GM13977 (cell line): ENCODE measurements around the gene IER3IP1.

ENCODE experiments used
- DNase-seq: peaks from one replicate; pipeline ENCODE4 v3.0.0; 2012; ENCODE audit warnings: low spot score
- in situ Hi-C: fragments of 300-500 bp; cut with MboI; formaldehyde crosslinking; loops from one replicate; pipeline ENCODE4 v1.12.0; 2022; ENCODE audit warnings: low sequenced_read_pairs, low pct_unique_long_range_greater_than_20kb, mixed read lengths, inconsistent platforms; ENCODE audit not compliant: unreplicated experiment
- TF ChIP-seq, protein P1 (sequence below): IDR thresholded peaks from 2 replicates; pipeline ENCODE4 v1.5.1; 2012; ENCODE audit warnings: mild to moderate bottlenecking, control low read depth; ENCODE audit not compliant: insufficient read depth; ENCODE audit errors: extremely low read depth, missing control alignments

IER3IP1 gene

DNA sequence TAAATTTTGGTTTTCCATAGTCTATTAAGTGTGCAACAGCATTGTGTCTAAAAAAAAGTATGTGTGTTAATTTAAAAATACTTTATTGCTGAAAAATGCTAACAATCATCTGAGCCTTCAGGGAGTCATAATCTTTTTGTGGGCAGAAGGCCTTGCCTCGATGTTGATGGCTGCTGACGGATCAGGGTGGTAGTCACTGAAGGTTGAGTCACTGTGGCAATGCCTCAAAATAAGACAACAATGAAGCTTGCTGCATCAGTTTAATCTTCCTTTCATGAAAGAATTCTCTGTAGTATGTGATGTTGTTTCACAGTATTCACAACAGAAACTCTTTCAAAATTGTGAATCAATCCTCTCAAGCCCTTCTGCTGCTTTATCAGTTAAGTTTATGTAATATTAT, 57.2 kb downstream of the IER3IP1 start:
- no peak for DNase-seq
- in situ Hi-C loops = no loop called here
- TF ChIP-seq, protein P1, sequence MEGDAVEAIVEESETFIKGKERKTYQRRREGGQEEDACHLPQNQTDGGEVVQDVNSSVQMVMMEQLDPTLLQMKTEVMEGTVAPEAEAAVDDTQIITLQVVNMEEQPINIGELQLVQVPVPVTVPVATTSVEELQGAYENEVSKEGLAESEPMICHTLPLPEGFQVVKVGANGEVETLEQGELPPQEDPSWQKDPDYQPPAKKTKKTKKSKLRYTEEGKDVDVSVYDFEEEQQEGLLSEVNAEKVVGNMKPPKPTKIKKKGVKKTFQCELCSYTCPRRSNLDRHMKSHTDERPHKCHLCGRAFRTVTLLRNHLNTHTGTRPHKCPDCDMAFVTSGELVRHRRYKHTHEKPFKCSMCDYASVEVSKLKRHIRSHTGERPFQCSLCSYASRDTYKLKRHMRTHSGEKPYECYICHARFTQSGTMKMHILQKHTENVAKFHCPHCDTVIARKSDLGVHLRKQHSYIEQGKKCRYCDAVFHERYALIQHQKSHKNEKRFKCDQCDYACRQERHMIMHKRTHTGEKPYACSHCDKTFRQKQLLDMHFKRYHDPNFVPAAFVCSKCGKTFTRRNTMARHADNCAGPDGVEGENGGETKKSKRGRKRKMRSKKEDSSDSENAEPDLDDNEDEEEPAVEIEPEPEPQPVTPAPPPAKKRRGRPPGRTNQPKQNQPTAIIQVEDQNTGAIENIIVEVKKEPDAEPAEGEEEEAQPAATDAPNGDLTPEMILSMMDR = no peak

DNA sequence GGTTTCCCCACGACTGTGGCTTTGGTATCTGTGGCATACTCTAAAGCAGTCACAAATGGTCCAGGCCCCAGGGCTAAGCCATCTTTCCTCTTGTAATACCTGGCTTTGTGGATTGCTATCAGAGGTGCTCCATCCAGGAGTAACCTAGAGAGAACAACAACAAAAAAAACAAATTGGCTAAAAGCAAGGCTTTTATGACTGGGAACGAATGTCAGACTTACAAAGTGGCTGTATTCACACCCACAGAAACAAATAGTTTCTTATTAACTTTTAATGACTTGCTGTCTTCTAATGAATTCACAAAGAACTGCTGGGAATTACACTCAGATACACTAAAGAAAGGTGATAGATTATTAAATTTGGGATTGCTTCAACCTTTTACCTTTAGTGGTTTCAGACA, 61.0 kb downstream of the IER3IP1 start:
- TF ChIP-seq, protein P1 = no peak
- in situ Hi-C loops = no loop called here
- DNase-seq = no peak

- TF ChIP-seq, protein P1 = no peak
- in situ Hi-C loops = no loop called here
- DNase-seq = no peak
These were observed 62.2 kb downstream of the IER3IP1 start for GRCh38 chr18:47113796-47114540.

GRCh38 chr18:47110492-47111274, 65.5 kb downstream of the IER3IP1 start:
- TF ChIP-seq, protein P1 = no peak
- in situ Hi-C loops = no loop called here
- no peak for DNase-seq

- TF ChIP-seq, protein P1 = no peak
- in situ Hi-C loops = no loop called here
- DNase-seq = no peak
These were observed 66.4 kb downstream of the IER3IP1 start for GRCh38 chr18:47109720-47110119.

GRCh38 chr18:47108998-47109405, 67.2 kb downstream of the IER3IP1 start:
- in situ Hi-C loops = no loop called here
- TF ChIP-seq, protein P1 = no peak
- no peak for DNase-seq
